Thymus (tissue), 11 donors: ENCODE results near the gene C1QTNF1. TPM values are rescaled to one million over a fixed set of nuclear protein-coding genes. Genes with fewer than 3 reads are reported as not detected.

ENCODE experiments used
- DNase-seq, 9 donors: peaks; one replicate each; pipeline ENCODE4 v3.0.0-alpha.2; 2013; ENCODE audit warnings: low spot score in 9 of 9, low read depth in 6 of 9, missing footprints in 1 of 9
- H3K27ac ChIP-seq, 2 donors: one replicate each; pipeline ENCODE4 v1.5.1; 2013; ENCODE audit warnings: control low read depth in 1 of 2, low read depth in 1 of 2, low read length in 1 of 2, mild to moderate bottlenecking in 1 of 2, moderate library complexity in 1 of 2
- H3K27me3 ChIP-seq, 2 donors: one replicate each; pipeline ENCODE4 v1.5.1; 2013; ENCODE audit warnings: low read length in 1 of 2; ENCODE audit not compliant: control insufficient read depth in 2 of 2, insufficient read depth in 1 of 2
- H3K36me3 ChIP-seq, 2 donors: one replicate each; pipeline ENCODE4 v1.5.1; 2013; ENCODE audit warnings: low read length in 1 of 2, mild to moderate bottlenecking in 1 of 2, moderate library complexity in 1 of 2; ENCODE audit not compliant: control insufficient read depth in 2 of 2, insufficient read depth in 2 of 2
- H3K4me1 ChIP-seq, 2 donors: one replicate each; pipeline ENCODE4 v1.5.1; 2013; ENCODE audit warnings: low read length in 2 of 2; ENCODE audit not compliant: control insufficient read depth in 2 of 2, insufficient read depth in 2 of 2
- H3K4me3 ChIP-seq, 2 donors: one replicate each; pipeline ENCODE4 v1.5.1; 2013; ENCODE audit warnings: low read length in 2 of 2, control low read depth in 1 of 2, mild to moderate bottlenecking in 1 of 2
- H3K9me3 ChIP-seq, 2 donors: one replicate each; pipeline ENCODE4 v1.5.1; 2013; ENCODE audit warnings: low read length in 1 of 2, mild to moderate bottlenecking in 1 of 2; ENCODE audit not compliant: control insufficient read depth in 2 of 2, insufficient read depth in 1 of 2
- WGBS: extraction: QIAGEN DNeasy Blood & Tissue Kit; methylation state at CpG from one replicate; pipeline ENCODE4 v1.1.7; 2013; 5-methylcytosine and 5-hydroxymethylcytosine counted together
- polyA plus RNA-seq: library from polyadenylated mRNA; stranded (reverse); fragments of 200-250 nt; gene quantifications from one replicate; pipeline ENCODE4 v1.2.3, GENCODE V29; 2013
- total RNA-seq: library from RNA; stranded (reverse); fragments of 120-200 nt; gene quantifications from one replicate; pipeline ENCODE4 v1.2.4, GENCODE V29; 2013
- donor health status: healthy.

The C1QTNF1 gene
- total and polyA plus RNA-seq, 2 donors: 2.2 to 34.9 TPM

DNA sequence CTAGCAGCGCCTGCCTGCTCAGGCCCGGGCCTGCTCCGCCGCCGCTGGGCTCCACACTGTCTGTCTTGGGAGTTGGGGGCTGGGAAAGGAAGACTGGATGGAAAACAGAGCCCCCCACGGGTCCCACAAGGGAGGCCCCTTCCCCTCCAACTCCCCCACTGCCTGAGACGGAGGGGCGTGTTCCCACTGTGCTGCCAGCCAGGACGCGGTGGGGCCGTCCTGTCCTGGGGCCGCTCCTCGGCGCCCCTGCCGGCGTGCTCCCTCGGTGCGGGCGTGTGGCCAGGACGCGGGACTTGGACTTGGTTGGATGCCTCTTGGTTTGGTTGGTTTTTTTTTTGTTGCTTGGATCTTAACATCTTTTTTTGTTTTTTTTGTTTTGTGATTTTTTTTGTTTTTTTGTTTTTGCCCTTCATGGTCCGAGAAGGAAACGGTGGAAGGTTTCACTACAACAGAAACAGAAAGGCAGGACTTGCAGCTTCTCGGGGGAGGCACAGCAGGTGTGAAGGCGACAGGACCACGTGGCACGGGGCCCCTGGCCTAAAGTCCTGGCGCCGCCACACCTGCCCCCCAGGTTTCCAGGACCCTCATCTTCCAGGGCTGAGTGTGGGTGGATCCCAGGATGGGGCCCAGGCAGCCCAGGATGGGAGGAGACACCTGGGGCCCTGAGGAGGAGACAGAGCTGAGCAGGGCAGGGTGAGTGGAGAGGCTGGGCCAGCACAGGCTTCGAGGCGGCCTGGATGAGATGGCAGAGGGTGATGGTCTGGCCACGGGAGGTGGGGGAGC lies 66.7 kb downstream of the C1QTNF1 start:
- H3K27me3 ChIP-seq: peaks cover 0 to 28% of the 10 kb centered on the region in 2 donors
- no peak overlapping the region for H3K4me3 ChIP-seq
- 81% methylated on average over 32 of the region's 32 CpGs for WGBS
- no peak for DNase-seq
- H3K9me3 ChIP-seq: no peaks in the 10 kb centered on the region
- H3K4me1 ChIP-seq: peaks cover 3 to 4% of the 10 kb centered on the region in 2 donors
- H3K27ac ChIP-seq: no peak overlapping the region
- H3K36me3 ChIP-seq: peaks cover 0 to 23% of the 10 kb centered on the region in 2 donors

- H3K9me3 ChIP-seq: no peaks in the 10 kb centered on the region
- peaks cover 0 to 17% of the 10 kb centered on the region in 2 donors for H3K36me3 ChIP-seq
- peaks cover 3 to 4% of the 10 kb centered on the region in 2 donors for H3K4me1 ChIP-seq
- no peak overlapping the region for H3K4me3 ChIP-seq
- peaks cover 3 to 34% of the 10 kb centered on the region in 2 donors for H3K27me3 ChIP-seq
- 95% methylated on average over 10 of the region's 10 CpGs for WGBS
- DNase-seq: no peak
- H3K27ac ChIP-seq: no peak overlapping the region
These were observed 67.3 kb downstream of the C1QTNF1 start for GRCh38 chr17:79091226-79091670.

GRCh38 chr17:79092567-79092966 lies 68.6 kb downstream of the C1QTNF1 start:
- Histone ChIP-seq H3K4me1 (peaks cover 3 to 4% of the 10 kb centered on the region in 2 donors), H3K27ac (no peak overlapping the region), H3K4me3 (no peak overlapping the region), H3K36me3 (peaks cover 0 to 7% of the 10 kb centered on the region in 2 donors), H3K9me3 (no peaks in the 10 kb centered on the region), H3K27me3 (peaks cover 16 to 46% of the 10 kb centered on the region in 2 donors)
- 80% methylated on average over 4 of the region's 4 CpGs for WGBS
- no peak for DNase-seq

- H3K27me3 ChIP-seq: peaks cover 23 to 53% of the 10 kb centered on the region in 2 donors
- DNase-seq: peak in 1 of 9 donors; percentile 4
- peaks cover 0 to 7% of the 10 kb centered on the region in 2 donors for H3K36me3 ChIP-seq
- 11% methylated on average over 8 of the region's 8 CpGs for WGBS
- peaks cover 3 to 4% of the 10 kb centered on the region in 2 donors for H3K4me1 ChIP-seq
- H3K4me3 ChIP-seq: no peak overlapping the region
- H3K27ac ChIP-seq: no peak overlapping the region
- no peaks in the 10 kb centered on the region for H3K9me3 ChIP-seq
These were observed 69.3 kb downstream of the C1QTNF1 start for GRCh38 chr17:79093270-79093669.

DNA sequence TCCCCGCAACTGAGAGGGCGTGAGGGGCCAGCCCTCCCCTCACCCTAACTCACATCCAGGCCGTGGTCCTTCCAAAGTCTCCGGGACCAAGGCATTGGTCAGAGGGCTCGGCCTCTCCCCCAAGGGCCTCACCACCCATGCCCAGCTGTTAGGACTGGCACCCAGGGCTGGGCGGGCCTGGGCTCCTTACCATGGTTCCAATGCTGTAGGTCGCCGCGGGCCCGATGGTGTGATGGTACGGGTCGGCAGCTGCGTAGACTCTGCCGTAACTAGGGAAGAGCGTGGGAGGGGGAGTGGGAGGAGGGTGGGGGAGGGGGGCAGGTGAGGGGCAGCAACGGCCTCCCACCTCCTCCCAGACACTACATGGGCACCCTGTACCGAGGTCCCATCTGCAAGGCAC lies 70.3 kb downstream of the C1QTNF1 start:
- no peak for DNase-seq
- Histone ChIP-seq H3K4me1 (peaks cover 3 to 4% of the 10 kb centered on the region in 2 donors), H3K36me3 (no peaks in the 10 kb centered on the region), H3K4me3 (no peak overlapping the region), H3K27ac (no peak overlapping the region), H3K9me3 (no peaks in the 10 kb centered on the region), H3K27me3 (peaks cover 24 to 63% of the 10 kb centered on the region in 2 donors)
- 96% methylated on average over 17 of the region's 17 CpGs for WGBS

GRCh38 chr17:79095345-79096055 lies 71.5 kb downstream of the C1QTNF1 start:
- Histone ChIP-seq H3K9me3 (no peaks in the 10 kb centered on the region), H3K4me1 (peaks cover 3 to 4% of the 10 kb centered on the region in 2 donors), H3K4me3 (no peak overlapping the region), H3K36me3 (no peaks in the 10 kb centered on the region), H3K27me3 (peaks cover 24 to 68% of the 10 kb centered on the region in 2 donors), H3K27ac (no peak overlapping the region)
- DNase-seq: no peak
- 93% methylated on average over 15 of the region's 15 CpGs for WGBS

GRCh38 chr17:79096477-79096876 lies 72.5 kb downstream of the C1QTNF1 start:
- Histone ChIP-seq H3K4me3 (no peak overlapping the region), H3K27ac (no peak overlapping the region), H3K4me1 (peaks cover 3 to 4% of the 10 kb centered on the region in 2 donors), H3K36me3 (no peaks in the 10 kb centered on the region), H3K9me3 (no peaks in the 10 kb centered on the region), H3K27me3 (peaks cover 24 to 75% of the 10 kb centered on the region in 2 donors)
- whole genome bisulfite sequencing: 67% methylated on average over 16 of the region's 16 CpGs
- DNase-seq: no peak

DNA sequence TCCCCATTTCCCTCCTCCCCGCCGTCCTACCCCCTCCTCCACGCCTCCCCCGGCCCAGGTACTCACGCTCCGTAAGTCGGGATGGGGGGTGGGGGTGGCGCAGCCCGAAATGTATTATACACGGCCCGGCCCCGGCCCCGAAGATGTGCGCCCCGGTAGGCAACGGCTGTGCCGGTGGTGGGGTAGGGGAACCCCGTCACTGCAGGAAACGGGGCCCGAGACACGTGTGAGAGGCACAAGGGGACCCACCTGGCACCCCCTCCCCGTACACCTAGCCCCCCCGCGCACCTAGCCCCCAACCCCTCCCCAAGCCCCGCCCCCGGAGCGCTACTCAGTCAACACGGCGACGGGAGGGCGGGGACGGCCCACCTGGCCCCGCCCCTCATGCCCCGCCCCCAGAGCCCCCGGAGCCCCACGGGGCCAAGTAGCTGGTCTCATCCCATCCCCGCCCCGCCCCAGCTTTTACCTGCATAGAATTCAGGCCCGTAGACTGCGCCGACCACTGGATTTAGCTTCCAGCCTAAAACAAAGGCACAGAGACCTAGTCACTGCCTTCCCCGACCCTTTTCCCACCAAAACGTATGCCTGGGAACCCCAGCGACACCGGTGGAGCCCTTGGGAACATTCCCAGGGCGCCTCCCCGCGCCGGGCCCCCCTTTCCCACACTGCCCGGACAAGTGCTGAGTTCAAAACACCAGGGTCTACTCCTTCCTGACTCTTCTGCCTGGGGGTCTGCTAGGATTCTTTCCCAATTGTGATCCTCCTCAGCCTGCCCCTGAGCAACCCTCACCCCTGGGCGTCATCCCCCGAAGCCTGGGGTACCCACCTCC lies 73.5 kb downstream of the C1QTNF1 start:
- H3K27ac ChIP-seq: no peak overlapping the region
- H3K4me3 ChIP-seq: peak overlapping the region in 1 of 2 donors; percentile 10
- peaks cover 3 to 4% of the 10 kb centered on the region in 2 donors for H3K4me1 ChIP-seq
- H3K9me3 ChIP-seq: no peaks in the 10 kb centered on the region
- 16% methylated on average over 52 of the region's 52 CpGs for WGBS
- peaks cover 24 to 76% of the 10 kb centered on the region in 2 donors for H3K27me3 ChIP-seq
- no peak for DNase-seq
- H3K36me3 ChIP-seq: no peaks in the 10 kb centered on the region
